Activated naive CD4-positive, alpha-beta T cell treated with anti-CD3 and anti-CD28 coated beads, Interleukin-2, amount 50 U/mL, for 24 hours (primary cell): ENCODE data around the gene PPARGC1A.

Source experiments
- H3K27ac Mint-ChIP-seq: one replicate; pipeline ENCODE4 v1.8.0; 2021; ENCODE audit warnings: mild to moderate bottlenecking, mixed read lengths
- H3K27me3 Mint-ChIP-seq: one replicate; pipeline ENCODE4 v1.8.0; 2021; ENCODE audit warnings: mixed read lengths
- H3K36me3 Mint-ChIP-seq: one replicate; pipeline ENCODE4 v1.8.0; 2021; ENCODE audit warnings: mixed read lengths
- H3K4me1 Mint-ChIP-seq: one replicate; pipeline ENCODE4 v1.8.0; 2021; ENCODE audit warnings: mixed read lengths
- H3K4me3 Mint-ChIP-seq: one replicate; pipeline ENCODE4 v1.8.0; 2021; ENCODE audit warnings: mild to moderate bottlenecking, mixed read lengths
- H3K9me3 Mint-ChIP-seq: one replicate; pipeline ENCODE4 v1.8.0; 2021; ENCODE audit warnings: mixed read lengths

PPARGC1A gene

GRCh38 chr4:23921447-23921845 is 31.6 kb upstream of the PPARGC1A start:
- Mint-ChIP-seq H3K9me3 (peaks cover 6% of the 10 kb centered on the region), H3K36me3 (no peaks in the 10 kb centered on the region), H3K27ac (no peak overlapping the region), H3K4me1 (no peaks in the 10 kb centered on the region), H3K4me3 (no peak overlapping the region), H3K27me3 (no peaks in the 10 kb centered on the region)

GRCh38 chr4:23920716-23921446 is 31.0 kb upstream of the PPARGC1A start:
- no peak overlapping the region for H3K4me3 Mint-ChIP-seq

GRCh38 chr4:23920296-23920695 is 30.4 kb upstream of the PPARGC1A start:
- Mint-ChIP-seq H3K9me3 (peaks cover 2% of the 10 kb centered on the region), H3K27ac (no peak overlapping the region), H3K36me3 (no peaks in the 10 kb centered on the region), H3K4me3 (no peak overlapping the region), H3K4me1 (no peaks in the 10 kb centered on the region), H3K27me3 (peaks cover 1% of the 10 kb centered on the region)

More at GRCh38 chr4:23920716-23921446, 31.0 kb upstream of the PPARGC1A start:
- Mint-ChIP-seq H3K4me1 (no peaks in the 10 kb centered on the region), H3K9me3 (peaks cover 6% of the 10 kb centered on the region), H3K36me3 (no peaks in the 10 kb centered on the region), H3K27ac (no peak overlapping the region), H3K27me3 (no peaks in the 10 kb centered on the region)

- no peaks in the 10 kb centered on the region for H3K4me1 Mint-ChIP-seq
- H3K27me3 Mint-ChIP-seq, result peaks cover 1% of the 10 kb centered on the region
- no peak overlapping the region for H3K4me3 Mint-ChIP-seq
- H3K36me3 Mint-ChIP-seq, result no peaks in the 10 kb centered on the region
- H3K9me3 Mint-ChIP-seq, result no peaks in the 10 kb centered on the region
- H3K27ac Mint-ChIP-seq, result no peak overlapping the region
Measured at GRCh38 chr4:23916282-23916681, 26.4 kb upstream of the PPARGC1A start.

- Mint-ChIP-seq H3K27me3 (peaks cover 1% of the 10 kb centered on the region), H3K27ac (no peak overlapping the region), H3K9me3 (no peaks in the 10 kb centered on the region), H3K4me1 (no peaks in the 10 kb centered on the region), H3K36me3 (no peaks in the 10 kb centered on the region), H3K4me3 (no peak overlapping the region)
Measured at GRCh38 chr4:23915459-23916132, 25.7 kb upstream of the PPARGC1A start.

GRCh38 chr4:23911675-23912455 is 22.0 kb upstream of the PPARGC1A start:
- peaks cover 1% of the 10 kb centered on the region for H3K27me3 Mint-ChIP-seq
- H3K9me3 Mint-ChIP-seq, result no peaks in the 10 kb centered on the region
- no peak overlapping the region for H3K4me3 Mint-ChIP-seq
- no peaks in the 10 kb centered on the region for H3K4me1 Mint-ChIP-seq
- H3K36me3 Mint-ChIP-seq, result no peaks in the 10 kb centered on the region
- no peak overlapping the region for H3K27ac Mint-ChIP-seq

- no peak overlapping the region for H3K4me3 Mint-ChIP-seq
- H3K27me3 Mint-ChIP-seq, result no peaks in the 10 kb centered on the region
- no peak overlapping the region for H3K27ac Mint-ChIP-seq
- H3K36me3 Mint-ChIP-seq, result no peaks in the 10 kb centered on the region
- H3K9me3 Mint-ChIP-seq, result no peaks in the 10 kb centered on the region
- no peaks in the 10 kb centered on the region for H3K4me1 Mint-ChIP-seq
Measured at GRCh38 chr4:23909671-23910070, 19.8 kb upstream of the PPARGC1A start.

GRCh38 chr4:23906839-23907238 is 17.0 kb upstream of the PPARGC1A start:
- Mint-ChIP-seq H3K36me3 (no peaks in the 10 kb centered on the region), H3K4me1 (no peaks in the 10 kb centered on the region), H3K27me3 (no peaks in the 10 kb centered on the region), H3K27ac (no peak overlapping the region), H3K9me3 (no peaks in the 10 kb centered on the region), H3K4me3 (no peak overlapping the region)

GRCh38 chr4:23904639-23905071 is 14.8 kb upstream of the PPARGC1A start:
- no peak overlapping the region for H3K4me3 Mint-ChIP-seq
- H3K36me3 Mint-ChIP-seq, result no peaks in the 10 kb centered on the region
- no peaks in the 10 kb centered on the region for H3K27me3 Mint-ChIP-seq
- H3K4me1 Mint-ChIP-seq, result no peaks in the 10 kb centered on the region
- H3K9me3 Mint-ChIP-seq, result no peaks in the 10 kb centered on the region
- no peak overlapping the region for H3K27ac Mint-ChIP-seq

- Mint-ChIP-seq H3K4me3 (no peak overlapping the region), H3K27me3 (no peaks in the 10 kb centered on the region), H3K9me3 (no peaks in the 10 kb centered on the region), H3K4me1 (no peaks in the 10 kb centered on the region), H3K36me3 (no peaks in the 10 kb centered on the region), H3K27ac (no peak overlapping the region)
Measured at GRCh38 chr4:23903859-23904438, 14.1 kb upstream of the PPARGC1A start.

GRCh38 chr4:23902222-23902804 is 12.5 kb upstream of the PPARGC1A start:
- Mint-ChIP-seq H3K27ac (no peak overlapping the region), H3K4me3 (no peak overlapping the region), H3K4me1 (no peaks in the 10 kb centered on the region), H3K27me3 (no peaks in the 10 kb centered on the region), H3K9me3 (no peaks in the 10 kb centered on the region), H3K36me3 (no peaks in the 10 kb centered on the region)

GRCh38 chr4:23900636-23901035 is 10.8 kb upstream of the PPARGC1A start:
- H3K27me3 Mint-ChIP-seq, result no peaks in the 10 kb centered on the region
- H3K4me1 Mint-ChIP-seq, result no peaks in the 10 kb centered on the region
- no peak overlapping the region for H3K4me3 Mint-ChIP-seq
- no peak overlapping the region for H3K27ac Mint-ChIP-seq
- H3K36me3 Mint-ChIP-seq, result no peaks in the 10 kb centered on the region
- H3K9me3 Mint-ChIP-seq, result no peaks in the 10 kb centered on the region

- Mint-ChIP-seq H3K4me1 (no peaks in the 10 kb centered on the region), H3K9me3 (no peaks in the 10 kb centered on the region), H3K27ac (no peak overlapping the region), H3K36me3 (no peaks in the 10 kb centered on the region), H3K27me3 (no peaks in the 10 kb centered on the region), H3K4me3 (no peak overlapping the region)
Measured at GRCh38 chr4:23899565-23899964, 9.7 kb upstream of the PPARGC1A start.

GRCh38 chr4:23897564-23898109 is 7.8 kb upstream of the PPARGC1A start:
- Mint-ChIP-seq H3K4me3 (no peak overlapping the region), H3K36me3 (no peaks in the 10 kb centered on the region), H3K27ac (no peak overlapping the region), H3K9me3 (peaks cover 8% of the 10 kb centered on the region), H3K4me1 (no peaks in the 10 kb centered on the region), H3K27me3 (peaks cover 3% of the 10 kb centered on the region)

GRCh38 chr4:23894021-23894420 is 4.2 kb upstream of the PPARGC1A start:
- peaks cover 11% of the 10 kb centered on the region for H3K9me3 Mint-ChIP-seq
- no peak overlapping the region for H3K4me3 Mint-ChIP-seq
- H3K36me3 Mint-ChIP-seq, result no peaks in the 10 kb centered on the region

More at GRCh38 chr4:23894021-23894420, 4.2 kb upstream of the PPARGC1A start:
- Mint-ChIP-seq H3K4me1 (peaks cover 12% of the 10 kb centered on the region), H3K27me3 (peaks cover 10% of the 10 kb centered on the region), H3K27ac (no peak overlapping the region)
